Testis (tissue), 3 donors: ENCODE measurements around the gene SERTAD2. TPM values are rescaled to one million over a fixed set of nuclear protein-coding genes. Genes with fewer than 3 reads are reported as not detected.

ENCODE experiments used
- DNase-seq: peaks from one replicate; pipeline ENCODE4 v3.0.0-alpha.2; 2019
- H3K27ac ChIP-seq, 2 donors: fragments of 200-600 bp; sonication (generic); one replicate each; pipeline ENCODE4 v1.5.1; 2019
- H3K27me3 ChIP-seq: fragments of 200-600 bp; sonication (generic); one replicate; pipeline ENCODE4 v1.5.1; 2019
- H3K36me3 ChIP-seq: fragments of 200-600 bp; sonication (generic); one replicate; pipeline ENCODE4 v1.5.1; 2017; ENCODE audit warnings: low read depth; ENCODE audit errors: missing control alignments
- H3K4me1 ChIP-seq: fragments of 200-600 bp; sonication (generic); one replicate; pipeline ENCODE4 v1.5.1; 2019
- H3K4me3 ChIP-seq, 2 donors: fragments of 200-600 bp; sonication (generic); one replicate each; pipeline ENCODE4 v1.5.1; 2017 to 2019
- H3K9me3 ChIP-seq: fragments of 200-600 bp; sonication (generic); one replicate; pipeline ENCODE4 v1.5.1; 2017
- CTCF ChIP-seq, 3 experiments: fragments of 450-650 bp in 2 of 3; fragments of 200-600 bp in 1 of 3; sonication (generic) in 1 of 3; IDR thresholded peaks; one replicate each; pipeline ENCODE4 v1.5.1; 2016 to 2019; ENCODE audit warnings: antibody characterized with exemption in 3 of 3, mild to moderate bottlenecking in 2 of 3, moderate library complexity in 1 of 3
- POLR2A ChIP-seq: fragments of 450-650 bp; IDR thresholded peaks from one replicate; pipeline ENCODE4 v1.6.1; 2017; ENCODE audit warnings: antibody characterized with exemption, mild to moderate bottlenecking, moderate library complexity
- WGBS, 2 donors: methylation state at CpG; one replicate each; pipeline ENCODE4 v1.1.5; 2018; 5-methylcytosine and 5-hydroxymethylcytosine counted together
- intact Hi-C: fragments of 100-400 bp; cut with DNase I; formaldehyde crosslinking; loops from one replicate; pipeline ENCODE4 v1.15.1; 2023; ENCODE audit warnings: low total_unique reads
- polyA plus RNA-seq: library from polyadenylated mRNA; stranded (reverse); fragments of 350-450 nt; fragmentation: Illumina TruSeq; extraction: RNeasy Lipid Tissue Mini Kit (QIAGEN cat#74804); gene quantifications from one replicate; pipeline ENCODE4 v1.2.3, GENCODE V29; 2014; ENCODE audit warnings: low read depth, low replicate concordance; ENCODE audit not compliant: insufficient read depth
- total RNA-seq, 2 donors: library from RNA; depleted of rRNA; stranded (reverse); fragments of >200 nt; gene quantifications; one replicate each; pipeline ENCODE4 v1.2.3, GENCODE V29; 2016

SERTAD2 gene
- total and polyA plus RNA-seq, 3 donors from 2014 or later: 24.8 to 41.7 (median 41.4) TPM

DNA sequence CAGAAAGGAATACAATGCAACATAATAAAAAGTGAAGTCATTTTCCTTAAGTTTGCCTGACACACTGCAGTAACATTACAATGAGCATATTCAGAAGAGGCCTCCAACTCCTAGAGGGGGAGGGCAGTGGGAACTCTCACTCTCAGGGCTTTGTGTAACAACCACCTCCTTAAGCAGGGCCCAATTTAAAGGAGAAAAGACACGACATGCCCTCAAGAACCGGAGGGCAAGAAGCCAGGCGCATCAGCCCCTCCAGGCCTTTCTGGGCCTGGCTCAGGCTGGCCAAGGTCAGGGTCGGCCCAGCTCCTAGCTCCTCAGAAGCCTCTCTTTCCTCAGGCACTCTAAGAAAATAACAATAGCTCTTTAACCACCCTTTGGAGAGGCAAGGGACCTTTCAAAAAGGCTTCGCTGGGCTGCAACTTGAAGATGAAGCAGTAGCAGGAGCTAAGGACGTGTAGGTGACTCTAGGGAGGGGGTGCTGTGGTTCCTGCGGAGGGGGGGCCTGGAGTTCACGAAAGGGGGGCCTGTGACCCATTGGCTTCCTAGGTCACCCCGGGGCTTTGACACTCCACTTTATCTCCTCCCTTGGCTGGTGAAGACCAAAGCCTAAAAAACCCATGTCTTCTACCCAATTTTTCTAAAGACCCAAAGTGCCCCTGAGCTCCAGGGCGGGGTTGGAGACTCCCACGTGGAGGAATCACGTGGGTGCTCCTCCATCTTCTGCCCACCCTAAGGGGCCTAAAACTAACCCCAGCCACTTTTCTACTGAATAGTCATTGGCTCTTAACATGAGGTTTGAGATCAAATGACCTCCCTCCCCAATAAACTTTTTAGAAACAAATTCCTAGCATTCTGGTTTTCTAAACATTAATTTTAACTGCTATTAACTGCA lies 13.3 kb downstream of the SERTAD2 start:
- Histone ChIP-seq H3K36me3 (no peaks in the 10 kb centered on the region), H3K27ac (peak overlapping the region; percentile 52 to 73), H3K4me3 (no peak overlapping the region), H3K4me1 (peaks cover 52% of the 10 kb centered on the region), H3K9me3 (no peaks in the 10 kb centered on the region), H3K27me3 (no peaks in the 10 kb centered on the region)
- TF ChIP-seq CTCF (IDR thresholded peaks at IDR 0.05): no peak
- no peak for TF ChIP-seq POLR2A
- DNase-seq: peak; percentile 67
- 57 to 72% methylated on average over 11 to 12 of the region's 12 CpGs for WGBS, 2 donors
- intact Hi-C loops: no loop called here

- peak overlapping the region in 1 of 2 donors; percentile 73 for H3K27ac ChIP-seq
- H3K4me3 ChIP-seq: no peak overlapping the region
- TF ChIP-seq CTCF (IDR thresholded peaks at IDR 0.05) (no peak), POLR2A (no peak)
- no peak for DNase-seq
- intact Hi-C loops: no loop called here
- H3K4me1 ChIP-seq: peaks cover 47% of the 10 kb centered on the region
- no peaks in the 10 kb centered on the region for H3K9me3 ChIP-seq
- 73 to 94% methylated on average over 2 of the region's 2 CpGs for WGBS, 2 donors
- H3K36me3 ChIP-seq: no peaks in the 10 kb centered on the region
- no peaks in the 10 kb centered on the region for H3K27me3 ChIP-seq
Observed at GRCh38 chr2:64639691-64640090, 14.0 kb downstream of the SERTAD2 start.

GRCh38 chr2:64638502-64639120 lies 15.1 kb downstream of the SERTAD2 start:
- no peaks in the 10 kb centered on the region for H3K36me3 ChIP-seq
- DNase-seq: no peak
- H3K27ac ChIP-seq: peak overlapping the region in 1 of 2 donors; percentile 17
- WGBS, 2 donors: 86 to 90% methylated on average over 4 of the region's 4 CpGs
- peaks cover 42% of the 10 kb centered on the region for H3K4me1 ChIP-seq
- no peak for TF ChIP-seq POLR2A
- no peak for TF ChIP-seq CTCF (IDR thresholded peaks at IDR 0.05)
- no peaks in the 10 kb centered on the region for H3K9me3 ChIP-seq
- H3K4me3 ChIP-seq: no peak overlapping the region
- H3K27me3 ChIP-seq: no peaks in the 10 kb centered on the region
- intact Hi-C loops: no loop called here

DNA sequence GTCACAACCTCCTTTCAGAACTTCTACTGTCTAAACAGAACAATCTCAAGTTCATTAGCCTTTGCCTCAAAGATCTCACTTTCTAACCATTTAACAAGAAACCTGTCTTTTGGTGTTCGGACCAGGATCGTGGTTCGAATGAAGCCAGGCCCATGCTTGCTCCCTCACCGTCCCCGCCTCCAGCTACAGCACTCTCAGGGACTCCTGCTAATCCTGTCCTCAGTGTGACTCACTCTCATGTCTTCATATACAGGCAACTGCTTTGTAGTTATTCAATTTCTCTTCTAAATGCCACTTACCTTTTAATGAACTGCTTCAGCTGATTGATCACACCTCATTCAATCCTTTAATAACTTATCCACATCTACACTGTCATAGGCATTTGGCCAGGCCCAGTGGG lies 15.8 kb downstream of the SERTAD2 start:
- H3K27ac ChIP-seq: peak overlapping the region in 1 of 2 donors; percentile 17
- H3K27me3 ChIP-seq: no peaks in the 10 kb centered on the region
- peaks cover 37% of the 10 kb centered on the region for H3K4me1 ChIP-seq
- intact Hi-C loops: no loop called here
- no peaks in the 10 kb centered on the region for H3K9me3 ChIP-seq
- no peak overlapping the region for H3K4me3 ChIP-seq
- no peak for DNase-seq
- WGBS, 2 donors: 95% methylated on average over 5 of the region's 5 CpGs
- TF ChIP-seq CTCF (IDR thresholded peaks at IDR 0.05) (no peak), POLR2A (no peak)
- no peaks in the 10 kb centered on the region for H3K36me3 ChIP-seq
